IMR-90 (cell line): Measurements from ENCODE around the gene INTS3. TPM values are rescaled to one million over a fixed set of nuclear protein-coding genes. Genes with fewer than 3 reads are reported as not detected.

ENCODE experiments used
- ATAC-seq: fragments of 200-7000 bp; cut with Tn5 transposase; 2 replicates; pipeline ENCODE4 v1.9.1; 2020; ENCODE audit warnings: low read depth, mild to moderate bottlenecking, moderate library complexity
- BruUV-seq: library from RNA; stranded (reverse); fragments of 400-500 nt; replicated peaks from 2 replicates; lab custom pipeline; 2021; lab: Mats Ljungman, UMichigan
- CTCF ChIA-PET: fragments of 300-600 bp; formaldehyde crosslinking; extraction: SDS; loops from one replicate; lab custom pipeline; 2021; ENCODE audit warnings: antibody characterized with exemption; lab: Yijun Ruan, JAX
- POLR2A ChIA-PET: fragments of 300-600 bp; sonication (Branson Sonifier 250); formaldehyde crosslinking; loops from one replicate; lab custom pipeline; 2022; ENCODE audit warnings: antibody characterized with exemption; ENCODE audit not compliant: unreplicated experiment; lab: Charles Lee
- DNase-seq: peaks from one replicate; pipeline ENCODE4 v3.0.0; 2013
- H2AFZ ChIP-seq: replicated peaks from 2 replicates; pipeline ENCODE3; 2013; ENCODE audit warnings: low read length, mild to moderate bottlenecking; ENCODE audit not compliant: poor library complexity
- H2AK5ac ChIP-seq: 2 replicates; pipeline ENCODE4 v1.6.1; 2013; ENCODE audit warnings: low read depth, low read length, inconsistent platforms
- H2AK9ac ChIP-seq: replicated peaks from 2 replicates; pipeline ENCODE3; 2013; ENCODE audit warnings: mild to moderate bottlenecking, low read depth, low read length, moderate library complexity; ENCODE audit not compliant: poor library complexity
- H2BK120ac ChIP-seq: 2 replicates; pipeline ENCODE4 v1.6.1; 2013; ENCODE audit warnings: low read depth, low read length, inconsistent platforms
- H2BK15ac ChIP-seq: 3 replicates; pipeline ENCODE4 v1.6.1; 2013; ENCODE audit warnings: low read depth, low read length, inconsistent platforms
- H2BK20ac ChIP-seq: 2 replicates; pipeline ENCODE4 v1.6.1; 2013; ENCODE audit warnings: low read depth, mild to moderate bottlenecking, inconsistent platforms, low read length, moderate library complexity
- H2BK5ac ChIP-seq: 2 replicates; pipeline ENCODE4 v1.6.1; 2013; ENCODE audit warnings: mild to moderate bottlenecking, low read depth, low read length, inconsistent platforms; ENCODE audit not compliant: poor library complexity, severe bottlenecking
- H3K14ac ChIP-seq: replicated peaks from 2 replicates; pipeline ENCODE4 v1.6.1; 2013; ENCODE audit warnings: low read depth, low read length, inconsistent platforms
- H3K18ac ChIP-seq: 2 replicates; pipeline ENCODE4 v1.6.1; 2013; ENCODE audit warnings: low read depth, low read length, control low read depth
- H3K23ac ChIP-seq: 2 replicates; pipeline ENCODE4 v1.6.1; 2013; ENCODE audit warnings: low read depth, low read length, inconsistent platforms
- H3K27ac ChIP-seq: 2 replicates; pipeline ENCODE4 v1.5.1; 2013; ENCODE audit warnings: mild to moderate bottlenecking, control low read depth, low read length; ENCODE audit not compliant: insufficient read depth
- H3K27me3 ChIP-seq: 2 replicates; pipeline ENCODE4 v1.6.1; 2013; ENCODE audit warnings: low read length; ENCODE audit not compliant: control insufficient read depth, insufficient read depth
- H3K36me3 ChIP-seq: 2 replicates; pipeline ENCODE4 v1.6.1; 2013; ENCODE audit warnings: low read length, mixed read lengths; ENCODE audit not compliant: control insufficient read depth, insufficient read depth
- H3K4ac ChIP-seq: 2 replicates; pipeline ENCODE4 v1.6.1; 2013; ENCODE audit warnings: low read depth, low read length, inconsistent platforms
- H3K4me1 ChIP-seq: 2 replicates; pipeline ENCODE4 v1.6.1; 2013; ENCODE audit warnings: low read length, mixed read lengths; ENCODE audit not compliant: control insufficient read depth, insufficient read depth
- H3K4me2 ChIP-seq: 2 replicates; pipeline ENCODE4 v1.6.1; 2013; ENCODE audit warnings: low read depth, mild to moderate bottlenecking, control low read depth, low read length, moderate library complexity
- H3K4me3 ChIP-seq: 2 replicates; pipeline ENCODE4 v1.5.1; 2013; ENCODE audit warnings: low read depth, mild to moderate bottlenecking, control low read depth, low read length, moderate library complexity; ENCODE audit not compliant: insufficient read depth
- H3K56ac ChIP-seq: 2 replicates; pipeline ENCODE4 v1.6.1; 2013; ENCODE audit warnings: low read length, inconsistent platforms; ENCODE audit not compliant: insufficient read depth; ENCODE audit errors: extremely low read depth
- H3K79me1 ChIP-seq, 2 experiments: 2 replicates each; pipeline ENCODE4 v1.6.1; 2013; ENCODE audit warnings: low read length in 2 of 2, inconsistent platforms in 1 of 2, low read depth in 1 of 2
- H3K9ac ChIP-seq: 2 replicates; pipeline ENCODE4 v1.6.1; 2013; ENCODE audit warnings: low read depth, low read length, control low read depth
- H3K9me1 ChIP-seq: 2 replicates; pipeline ENCODE4 v1.6.1; 2013; ENCODE audit warnings: low read length, inconsistent platforms; ENCODE audit not compliant: insufficient read depth
- H3K9me3 ChIP-seq: 2 replicates; pipeline ENCODE4 v1.6.1; 2013; ENCODE audit warnings: low read length; ENCODE audit not compliant: control insufficient read depth, insufficient read depth
- H4K20me1 ChIP-seq: 2 replicates; pipeline ENCODE4 v1.6.1; 2013; ENCODE audit warnings: low read length, inconsistent platforms; ENCODE audit not compliant: insufficient read depth
- H4K5ac ChIP-seq: 2 replicates; pipeline ENCODE4 v1.6.1; 2013; ENCODE audit warnings: mild to moderate bottlenecking, low read depth, low read length, control low read depth
- H4K8ac ChIP-seq, 2 experiments: 2 replicates each; pipeline ENCODE4 v1.6.1; 2013; ENCODE audit warnings: low read depth in 2 of 2, low read length in 2 of 2, control low read depth in 1 of 2, inconsistent platforms in 1 of 2
- H4K91ac ChIP-seq: 2 replicates; pipeline ENCODE4 v1.6.1; 2013; ENCODE audit warnings: low read depth, low read length, inconsistent platforms; ENCODE audit not compliant: insufficient read depth
- CEBPB ChIP-seq: IDR thresholded peaks from 2 replicates; pipeline ENCODE4 v1.6.1; 2012; ENCODE audit warnings: low read depth, low read length, improper control_type of control experiment
- CHD1 ChIP-seq: IDR thresholded peaks from 2 replicates; pipeline ENCODE4 v1.6.1; 2012; ENCODE audit warnings: low read depth, low read length, improper control_type of control experiment
- FOS ChIP-seq: fragments of 150-350 bp; IDR thresholded peaks from 2 replicates; pipeline ENCODE4 v1.6.1; 2016; ENCODE audit warnings: low read depth, low read length
- POLR2A ChIP-seq: IDR thresholded peaks from 2 replicates; pipeline ENCODE4 v1.6.1; 2012; ENCODE audit warnings: mild to moderate bottlenecking, low read depth, low read length
- RAD21 ChIP-seq: IDR thresholded peaks from 2 replicates; pipeline ENCODE4 v1.6.1; 2012; ENCODE audit warnings: low read length, improper control_type of control experiment
- RCOR1 ChIP-seq: IDR thresholded peaks from 2 replicates; pipeline ENCODE4 v1.6.1; 2012; ENCODE audit warnings: mild to moderate bottlenecking, low read length, improper control_type of control experiment; ENCODE audit not compliant: insufficient replicate concordance
- RFX5 ChIP-seq: IDR thresholded peaks from 2 replicates; pipeline ENCODE4 v1.8.0; 2012; ENCODE audit warnings: low read depth, mild to moderate bottlenecking, low read length, moderate library complexity
- WGBS, 2 experiments: methylation state at CpG; one replicate each; pipeline versions ENCODE4 v1.1.5 to v1.1.7; 2013; ENCODE audit warnings: missing lambda C conversion rate in 2 of 2; ENCODE audit not compliant: insufficient read length in 1 of 2; ENCODE audit errors: extremely low coverage in 2 of 2; 5-methylcytosine and 5-hydroxymethylcytosine counted together
- dilution Hi-C: fragments of 300-500 bp; cut with HindIII; formaldehyde crosslinking; loops from one replicate; pipeline ENCODE4 v1.14.3; 2018; ENCODE audit warnings: low sequenced_read_pairs; ENCODE audit not compliant: unreplicated experiment
- in situ Hi-C: fragments of 300-500 bp; cut with MboI; formaldehyde crosslinking; loops from 3 replicates; pipeline ENCODE4 v1.14.3; 2019; ENCODE audit warnings: low sequenced_read_pairs, inconsistent platforms, mixed read lengths
- intact Hi-C: fragments of 100-400 bp; cut with micrococcal nuclease; formaldehyde crosslinking; loops from 2 replicates; pipeline ENCODE4 v1.10.0; 2022
- polyA plus RNA-seq, 3 experiments: library from polyadenylated mRNA; depleted of rRNA; stranded (reverse); fragments of >200 nt; gene quantifications; 2 replicates each; pipeline ENCODE4 v1.2.3, GENCODE V29; 2012; ENCODE audit warnings: low replicate concordance in 1 of 3
- total RNA-seq: library from RNA; depleted of rRNA; stranded (reverse); fragments of >200 nt; gene quantifications from 2 replicates; pipeline ENCODE4 v1.2.3, GENCODE V29; 2012

The INTS3 gene
- total and polyA plus RNA-seq, 2 of the 4 experiments (the other 2 are of a cell fraction) = 33.5 to 59.4 TPM

- H2BK15ac ChIP-seq = no peak overlapping the region
- H3K9me1 ChIP-seq = peaks cover 8% of the 10 kb centered on the region
- no peak overlapping the region for H4K5ac ChIP-seq
- no TSS peak for BruUV-seq
- H3K4me3 ChIP-seq = no peak overlapping the region
- TF ChIP-seq RAD21 = no peak
- TF ChIP-seq CEBPB = no peak
- no peak for TF ChIP-seq RFX5
- TF ChIP-seq FOS = no peak
- no peak for TF ChIP-seq CHD1
- no peak for TF ChIP-seq RCOR1
- TF ChIP-seq POLR2A = no peak
- H3K4me1 ChIP-seq = no peaks in the 10 kb centered on the region
- H4K20me1 ChIP-seq = no peaks in the 10 kb centered on the region
- in situ Hi-C loops = no loop called here
- H3K9me3 ChIP-seq = no peaks in the 10 kb centered on the region
- H2BK20ac ChIP-seq = no peak overlapping the region
- no peak overlapping the region for H2BK120ac ChIP-seq
- no peak overlapping the region for H4K8ac ChIP-seq
- ATAC-seq (no peak), DNase-seq (no peak)
- H3K79me1 ChIP-seq = no peaks in the 10 kb centered on the region
- H3K4ac ChIP-seq = no peak overlapping the region
- no peak overlapping the region for H3K23ac ChIP-seq
- no peak overlapping the region for H3K27ac ChIP-seq
- H2BK5ac ChIP-seq = no peak overlapping the region
- dilution Hi-C loops = no loop called here
- no peak overlapping the region for H3K9ac ChIP-seq
- no peak overlapping the region for H3K4me2 ChIP-seq
- H4K91ac ChIP-seq = no peak overlapping the region
- H2AK9ac ChIP-seq = no peak overlapping the region
- WGBS, 2 experiments = no CpG with 5 or more reads among the region's 7 CpGs
- H3K14ac ChIP-seq = no peak overlapping the region
- H3K36me3 ChIP-seq = peaks cover 68% of the 10 kb centered on the region
- intact Hi-C loops = no loop called here
- H3K56ac ChIP-seq = no peak overlapping the region
- no peak overlapping the region for H2AK5ac ChIP-seq
- ChIA-PET POLR2A (no interaction called here), CTCF (no interaction called here)
- no peak overlapping the region for H3K18ac ChIP-seq
- no peaks in the 10 kb centered on the region for H3K27me3 ChIP-seq
- no peak overlapping the region for H2AFZ ChIP-seq
Observed at GRCh38 chr1:153763365-153764225, 35.7 kb downstream of the INTS3 start.
